CMK (cell line): ENCODE measurements around the gene KCNQ1OT1.

ENCODE experiments used
- DNase-seq: peaks from one replicate; pipeline ENCODE4 v3.0.0-alpha.2; 2010; ENCODE audit warnings: low read depth

Gene KCNQ1OT1

DNA sequence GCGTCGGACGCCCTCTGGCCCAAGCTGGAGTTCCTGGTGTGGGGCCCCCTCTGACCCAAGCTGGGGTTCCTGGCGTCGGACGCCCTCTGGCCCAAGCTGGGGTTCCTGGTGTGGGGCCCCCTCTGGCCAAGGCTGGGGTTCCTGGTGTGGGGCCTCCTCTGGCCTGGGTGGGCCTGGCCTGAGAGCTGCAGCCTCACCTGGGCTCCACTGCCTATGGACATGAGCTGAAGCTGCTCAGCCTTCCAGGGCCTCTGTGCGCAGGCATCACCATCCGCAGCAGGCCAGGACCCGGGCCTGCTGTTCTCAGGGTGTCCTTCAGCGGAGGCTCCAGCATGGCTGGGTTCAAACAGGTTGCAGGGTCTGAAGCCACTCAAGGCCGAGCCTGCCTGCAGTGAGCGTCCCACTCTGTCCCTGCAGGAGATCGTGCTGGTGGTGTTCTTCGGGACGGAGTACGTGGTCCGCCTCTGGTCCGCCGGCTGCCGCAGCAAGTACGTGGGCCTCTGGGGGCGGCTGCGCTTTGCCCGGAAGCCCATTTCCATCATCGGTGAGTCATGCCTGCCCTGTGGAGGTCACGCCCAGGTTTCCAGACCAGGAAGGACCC, 129.5 kb downstream of the KCNQ1OT1 start:
- DNase-seq = no peak

DNA sequence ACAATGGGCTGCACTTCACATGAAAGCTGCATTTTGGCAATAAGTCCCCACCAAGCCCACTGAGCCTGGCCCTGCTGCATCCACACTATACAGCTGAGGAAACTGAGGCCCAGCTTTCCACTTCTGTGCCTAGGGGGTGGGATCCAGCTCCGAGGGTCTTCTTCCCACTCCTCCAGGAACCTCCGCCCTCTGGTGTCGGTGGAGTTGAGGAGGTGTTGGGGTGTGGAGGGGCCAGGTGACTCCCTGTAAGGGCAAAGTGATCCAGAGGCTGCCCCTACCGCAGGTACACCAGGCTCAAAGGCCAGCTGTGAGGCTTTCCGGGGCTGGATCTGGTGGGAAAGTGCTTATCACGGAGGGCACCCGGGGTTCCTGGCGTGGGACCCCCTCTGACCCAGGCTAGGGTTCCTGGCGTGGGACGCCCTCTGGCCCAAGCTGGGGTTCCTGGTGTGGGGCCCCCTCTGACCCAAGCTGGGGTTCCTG, 130.0 kb downstream of the KCNQ1OT1 start:
- no peak for DNase-seq

DNA sequence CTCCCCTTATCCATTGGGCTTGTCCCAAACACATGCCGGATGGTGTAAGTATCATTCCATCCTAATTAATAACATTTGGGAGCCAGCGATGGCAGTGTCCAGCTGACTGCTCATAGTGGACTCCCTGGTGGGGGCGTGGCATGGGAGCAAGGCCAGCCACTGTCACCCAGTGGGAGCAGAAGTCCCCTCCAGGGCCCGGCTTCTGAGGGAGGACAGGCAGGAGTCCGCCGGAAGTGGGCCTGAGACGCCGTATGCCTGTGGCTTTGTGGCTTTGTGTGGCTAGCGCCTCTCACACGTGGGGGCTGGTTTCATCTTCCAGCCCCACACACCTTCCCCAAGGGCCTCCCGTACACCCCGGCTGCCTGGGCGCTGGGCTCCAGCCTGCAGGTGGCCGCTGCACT, 130.5 kb downstream of the KCNQ1OT1 start:
- DNase-seq = no peak

DNA sequence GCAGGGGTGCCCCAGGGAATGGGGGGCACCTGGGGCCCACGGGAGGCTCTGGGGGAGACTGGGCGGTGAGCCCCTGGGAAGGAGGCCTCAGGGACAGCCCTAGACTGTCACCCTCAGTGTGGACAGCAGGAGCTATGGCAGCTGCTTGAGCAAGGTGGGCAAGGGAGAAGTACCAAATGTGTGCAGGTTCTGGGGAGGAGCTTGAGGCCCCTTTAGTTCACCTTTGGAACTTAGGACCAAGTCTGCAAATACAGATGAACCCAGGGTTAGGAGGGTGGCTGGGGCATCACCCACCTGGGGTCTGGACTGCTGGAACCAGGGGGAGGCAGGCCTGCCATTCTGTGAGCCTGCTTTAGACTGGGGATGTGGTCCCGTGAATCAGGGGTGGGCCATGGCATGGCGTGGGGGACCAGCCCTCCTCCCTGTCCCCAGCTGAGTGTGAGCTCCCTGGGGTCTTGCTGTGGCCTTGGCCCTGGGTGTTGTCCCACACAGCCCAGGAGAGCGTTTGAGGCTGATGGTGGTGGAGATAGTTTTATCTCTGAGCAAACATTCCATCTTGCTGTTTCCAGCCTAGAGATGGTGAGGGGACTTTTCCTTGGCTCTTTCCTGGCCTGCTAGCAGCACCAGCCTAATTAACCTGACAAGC, 132.6 kb downstream of the KCNQ1OT1 start:
- no peak for DNase-seq

DNA sequence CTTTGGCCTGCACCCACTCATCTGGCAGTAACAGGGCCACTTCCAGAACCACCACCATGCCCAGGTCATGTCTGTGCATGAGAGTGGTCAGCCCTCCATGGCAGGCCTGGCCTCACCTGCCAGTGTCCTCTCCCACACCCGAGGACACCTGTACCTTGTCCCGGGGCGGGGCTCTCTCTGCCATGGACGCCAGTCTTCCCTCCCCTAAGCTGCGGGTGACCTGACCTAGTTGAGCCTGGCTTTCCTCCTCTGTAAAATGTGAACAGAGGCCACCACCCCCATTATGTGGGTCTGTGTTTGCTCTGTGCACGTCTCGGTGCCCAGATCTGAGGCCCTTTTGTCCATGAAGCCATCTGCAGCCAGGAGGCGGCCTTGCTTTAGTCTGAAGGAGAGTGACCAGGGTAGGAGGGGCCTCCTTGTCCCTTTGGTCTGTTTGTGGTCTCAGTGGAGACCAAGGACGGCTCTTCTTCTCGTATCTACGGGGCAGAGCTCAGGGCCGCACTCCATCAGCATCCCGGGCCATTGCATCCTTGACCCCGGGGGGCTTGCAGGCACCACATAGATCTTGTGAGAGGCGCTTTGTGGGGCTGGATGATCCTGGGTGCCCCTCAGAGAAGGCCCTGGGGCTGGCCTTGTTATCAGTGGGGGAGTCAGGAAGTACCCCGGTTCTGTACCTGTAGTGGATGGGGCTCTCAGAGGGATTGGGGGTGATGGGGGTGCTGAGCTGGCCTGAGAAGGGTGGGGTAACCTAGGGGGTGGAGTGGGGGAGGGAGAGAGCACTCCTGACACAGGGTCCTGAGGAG, 133.4 kb downstream of the KCNQ1OT1 start:
- no peak for DNase-seq

DNA sequence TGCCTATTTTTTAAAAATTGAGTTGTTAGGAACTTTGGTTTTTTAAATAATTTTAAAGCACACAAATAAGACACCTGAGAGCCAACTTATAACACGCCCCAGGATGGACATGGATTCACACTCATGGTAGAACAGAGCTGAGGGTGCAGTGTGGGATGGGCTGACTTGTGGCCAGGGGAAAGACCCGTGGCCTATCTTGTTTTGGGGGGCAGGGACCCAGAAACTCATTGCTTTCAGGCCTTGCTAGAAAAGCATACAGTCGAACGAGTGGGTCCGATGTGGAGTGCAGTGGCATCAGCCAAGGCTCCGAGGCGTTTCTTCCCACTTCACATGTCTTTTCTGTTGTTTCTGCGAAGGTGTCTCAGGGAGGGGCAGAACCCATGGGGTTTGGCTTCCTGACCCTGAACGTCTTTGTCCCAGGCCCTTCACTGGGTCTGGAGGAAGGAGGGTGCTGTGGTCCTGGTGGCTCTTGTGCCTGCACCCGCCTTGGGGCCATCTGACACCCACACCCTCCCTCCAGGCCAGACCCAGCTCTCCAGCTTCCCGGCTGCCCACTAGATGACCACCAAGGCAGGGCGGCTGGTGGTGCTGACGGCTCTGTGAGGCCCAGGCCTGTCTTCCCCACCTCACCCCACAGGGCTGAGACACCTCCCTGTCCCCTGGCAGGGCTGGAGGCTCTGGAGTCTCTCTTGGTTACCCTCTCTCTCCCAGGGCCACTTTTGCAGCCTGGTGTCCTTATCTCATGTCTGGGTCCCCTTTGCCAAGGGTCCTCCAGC, 134.2 kb downstream of the KCNQ1OT1 start:
- no peak for DNase-seq

DNA sequence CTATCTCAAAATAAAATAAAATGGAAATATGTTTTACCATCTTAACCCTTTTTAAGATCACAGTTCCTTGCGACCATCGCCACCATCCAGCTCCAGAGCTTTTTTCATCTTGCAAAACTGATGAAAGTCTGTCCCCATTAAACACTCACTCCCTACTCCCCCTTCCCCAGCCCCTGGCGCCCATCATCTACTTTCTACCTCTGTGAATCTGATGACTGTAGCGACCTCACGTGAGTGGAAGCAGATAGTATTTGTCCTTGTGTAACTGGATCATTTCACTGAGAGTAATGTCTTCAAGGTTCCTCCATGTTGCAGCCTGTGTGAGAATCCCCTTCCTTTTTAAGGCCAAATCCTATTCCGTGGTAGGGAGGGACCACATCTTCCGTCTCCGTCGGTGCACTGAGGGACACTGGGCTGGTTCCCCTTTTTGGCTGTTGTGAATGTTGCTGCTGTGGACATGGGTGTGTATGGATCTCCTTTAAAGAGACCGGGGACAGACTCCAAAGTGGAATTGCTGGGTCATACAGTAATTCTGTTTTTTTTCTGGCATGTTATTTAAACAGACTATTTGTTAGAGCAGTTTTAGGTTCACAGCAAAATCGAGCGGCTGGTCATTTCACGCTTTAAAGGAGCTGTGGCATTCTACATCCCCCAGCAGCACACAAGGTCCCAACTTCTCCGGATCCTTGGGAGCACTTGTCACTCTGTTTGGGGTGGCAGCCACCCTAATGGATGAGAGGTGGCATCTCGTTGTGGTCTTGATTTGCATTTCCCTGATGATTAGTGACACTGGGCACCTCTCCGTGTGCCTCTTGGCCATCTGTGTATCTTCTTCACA, 135.0 kb downstream of the KCNQ1OT1 start:
- DNase-seq = no peak

DNA sequence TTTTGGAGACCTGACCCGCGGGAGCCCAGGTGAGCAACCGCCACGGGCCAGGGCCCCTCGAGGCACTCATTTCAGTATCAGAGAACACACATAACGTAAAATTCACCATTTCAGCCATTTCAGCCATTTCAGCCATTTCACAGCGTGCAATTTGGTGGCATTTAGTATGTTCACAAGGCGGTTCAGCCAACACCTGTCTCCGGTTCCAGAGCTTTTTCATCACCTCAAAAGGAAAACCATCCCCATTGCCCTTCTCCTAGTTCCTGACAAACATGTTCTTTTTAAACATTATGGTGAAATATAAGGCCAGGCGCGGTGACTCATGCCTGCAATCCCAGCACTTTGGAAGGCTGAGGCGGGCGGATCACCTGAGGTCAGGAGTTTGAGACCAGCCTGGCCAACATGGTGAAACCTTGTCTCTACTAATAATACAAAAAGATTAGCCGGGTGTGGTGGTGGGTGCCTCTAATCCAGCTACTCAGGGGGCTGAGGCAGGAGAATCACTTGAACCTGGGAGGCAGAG, 135.7 kb downstream of the KCNQ1OT1 start:
- no peak for DNase-seq

DNA sequence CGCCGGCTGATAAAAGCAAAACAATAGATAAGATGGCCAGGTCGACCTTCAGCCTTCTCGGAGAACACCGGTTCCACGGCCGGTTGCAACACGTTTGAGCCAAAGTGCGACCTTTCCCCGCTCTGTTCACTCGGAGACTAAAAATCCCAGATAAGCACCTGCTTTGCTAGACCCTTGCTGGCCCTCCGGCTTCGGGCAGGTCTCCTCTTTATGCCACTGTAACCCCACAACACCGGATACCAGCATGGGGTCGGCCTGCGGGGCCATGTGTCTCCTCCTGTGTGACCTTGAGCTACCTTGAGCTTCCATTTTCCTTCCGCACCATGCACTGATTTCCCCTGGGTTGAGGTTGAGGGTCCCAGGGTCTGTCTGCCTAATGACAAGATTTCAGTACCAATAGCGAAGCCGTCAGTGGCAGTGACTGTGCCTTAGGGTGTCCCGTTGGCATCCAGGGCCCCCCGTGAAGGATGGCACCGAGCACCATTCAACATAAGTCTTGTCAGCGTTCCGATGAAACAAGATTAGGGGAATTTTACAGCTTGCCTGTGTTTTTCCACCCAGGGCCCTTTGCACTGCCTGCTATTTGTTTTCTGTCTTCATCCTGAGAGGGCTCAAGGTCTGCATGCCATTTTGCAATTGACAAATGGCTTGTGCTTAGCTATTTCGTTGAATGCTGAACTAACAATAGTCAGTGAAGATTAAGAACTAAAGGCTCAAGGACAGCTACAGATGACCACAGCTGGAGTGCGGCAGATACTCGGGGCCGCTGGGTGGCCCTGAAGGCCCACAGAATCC, 136.4 kb downstream of the KCNQ1OT1 start:
- no peak for DNase-seq

DNA sequence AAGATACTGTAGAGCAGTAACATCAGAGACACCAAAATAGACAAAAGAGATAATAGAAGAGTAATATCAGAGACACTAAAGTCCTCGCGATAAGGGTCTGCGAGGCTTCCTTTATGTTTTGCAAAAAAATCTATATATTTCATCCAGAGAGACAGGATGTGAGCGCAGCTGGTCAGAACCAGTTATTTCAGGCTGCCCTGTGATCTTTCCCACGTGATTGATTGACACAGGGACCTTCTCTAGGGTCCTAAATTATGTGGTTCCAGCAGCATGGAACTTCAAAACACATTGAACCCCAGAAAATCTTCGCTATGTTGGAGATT, 136.9 kb downstream of the KCNQ1OT1 start:
- DNase-seq = no peak

DNA sequence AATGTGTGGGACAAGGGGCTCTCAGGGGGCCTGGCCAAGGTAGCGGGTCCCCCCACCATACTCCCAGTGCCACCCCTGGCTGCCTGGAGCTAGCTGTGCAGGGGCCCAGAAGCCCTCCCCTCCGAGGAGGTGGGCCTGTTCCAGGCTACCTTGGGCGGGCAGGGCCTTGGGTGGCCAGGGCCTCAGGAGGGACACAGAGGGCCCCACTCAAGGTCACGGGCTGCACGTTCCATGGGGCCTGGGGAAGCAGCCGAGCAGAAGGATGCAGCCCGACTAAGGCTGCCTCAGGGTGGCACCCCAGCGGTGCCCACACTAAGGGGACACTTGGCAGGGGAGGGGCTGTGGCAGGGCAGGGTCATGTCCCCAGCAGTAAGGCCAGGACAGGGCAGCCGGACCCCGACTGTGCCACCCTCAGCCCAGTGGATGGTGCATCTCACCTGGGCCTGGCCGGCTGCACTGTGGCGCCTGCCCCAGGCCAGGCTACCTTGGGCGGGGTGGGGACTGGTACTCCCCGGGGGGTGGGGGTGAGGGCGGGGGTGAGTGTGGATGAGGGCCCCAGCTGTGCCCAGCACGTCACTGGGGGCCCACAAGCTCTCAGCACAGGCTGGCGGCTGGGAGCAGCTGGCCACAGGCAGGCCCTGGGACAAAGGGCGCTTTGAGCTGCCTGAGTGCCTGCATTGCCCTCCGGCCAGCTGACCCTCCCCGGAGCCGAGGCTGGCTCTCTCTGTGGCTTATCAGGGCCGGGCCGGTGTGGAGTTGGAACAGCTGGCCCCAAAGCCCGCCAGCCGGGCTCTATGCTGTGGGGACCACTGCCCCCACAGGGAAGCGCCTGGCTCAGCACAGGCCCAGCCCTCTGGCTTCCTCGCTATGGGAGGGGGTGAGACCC, 137.9 kb downstream of the KCNQ1OT1 start:
- DNase-seq = no peak

DNA sequence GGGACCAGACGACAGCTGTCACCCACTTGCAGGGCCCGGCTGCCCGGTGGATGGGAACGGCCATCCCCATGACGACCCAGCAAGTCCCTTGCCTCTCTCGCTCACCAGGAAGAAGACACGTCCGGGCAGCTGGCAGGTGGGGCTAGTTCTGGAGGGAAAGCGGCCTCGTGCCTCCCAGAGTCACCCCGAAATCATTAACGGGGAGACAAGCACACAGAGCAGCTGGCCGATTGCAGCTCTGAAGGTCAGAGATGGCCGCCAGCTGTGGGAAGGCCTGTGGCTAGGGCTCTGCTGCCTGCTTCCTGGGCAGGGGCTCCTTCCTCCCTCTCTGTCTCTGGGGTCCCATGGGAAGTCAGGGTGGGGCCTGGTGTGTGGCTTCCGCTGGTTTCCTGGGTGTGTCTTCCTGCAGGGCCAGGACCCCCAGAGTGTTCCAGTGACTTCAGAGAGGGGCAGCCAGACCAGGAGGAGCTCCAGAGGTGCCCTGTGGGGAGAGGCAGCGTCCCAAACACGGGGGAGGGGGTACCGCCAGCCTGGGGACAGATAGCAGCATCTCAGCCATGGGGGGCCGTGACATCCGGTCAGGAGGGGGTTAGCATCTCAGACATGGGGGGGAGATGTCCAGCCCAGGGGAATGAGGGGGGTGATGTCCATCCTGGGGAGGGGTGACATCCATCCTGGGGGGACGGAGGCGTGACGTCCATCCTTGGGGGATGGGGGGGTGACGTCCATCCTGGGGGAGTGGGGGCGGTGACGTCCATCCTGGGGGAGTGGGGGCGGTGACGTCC, 140.1 kb downstream of the KCNQ1OT1 start:
- DNase-seq = peak; percentile 12

DNA sequence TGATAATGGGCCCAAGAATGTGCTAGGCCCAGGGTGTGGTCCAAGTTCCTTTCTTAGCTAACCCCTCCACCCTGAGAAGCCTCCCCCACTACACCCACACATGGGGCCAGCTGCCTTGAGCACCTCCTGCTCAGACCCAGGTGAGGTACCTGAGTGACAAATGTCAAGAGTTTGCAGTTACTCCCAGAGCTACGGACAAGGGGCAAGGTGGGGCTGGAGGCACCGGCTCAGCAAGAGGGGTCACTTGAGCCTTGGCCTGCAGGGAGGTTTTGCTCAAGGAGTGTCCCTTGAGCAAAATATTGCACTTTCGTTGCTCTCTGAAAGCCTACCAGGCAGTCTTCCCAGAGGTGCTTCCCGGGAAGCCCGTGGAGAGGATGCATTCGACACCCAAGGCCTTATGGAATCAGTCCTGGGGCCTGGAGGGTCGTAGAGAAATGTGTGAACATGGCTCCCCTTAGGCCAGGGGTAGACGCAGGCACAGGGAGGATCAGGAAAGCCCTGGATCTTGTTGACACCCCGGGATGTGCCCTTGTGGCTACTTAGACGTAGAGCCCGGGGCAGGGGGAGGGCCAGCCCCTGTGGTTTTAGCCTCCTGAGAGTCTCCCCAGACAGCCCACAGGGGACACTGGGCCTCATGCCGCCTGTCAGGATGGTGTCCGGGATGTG, 140.8 kb downstream of the KCNQ1OT1 start:
- no peak for DNase-seq

DNA sequence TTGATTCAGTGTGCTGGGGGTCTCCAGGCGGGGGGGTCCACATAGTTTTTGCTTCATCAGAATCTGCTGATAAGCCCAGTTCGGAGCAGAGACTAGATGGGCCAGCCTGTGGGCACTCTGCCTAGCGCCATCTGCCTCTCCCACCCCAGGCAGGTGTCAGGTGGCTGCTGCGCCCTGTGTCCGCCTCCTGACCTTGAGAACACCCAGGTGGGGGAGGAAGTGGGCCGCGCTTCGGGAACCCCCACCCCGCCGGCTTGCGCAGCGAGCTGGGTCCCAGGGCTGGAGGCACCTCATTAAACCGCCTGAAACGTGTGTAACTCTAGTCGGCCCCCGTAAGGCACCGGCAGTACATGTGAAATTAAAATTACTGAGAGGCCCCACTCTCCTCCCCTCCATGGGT, 141.4 kb downstream of the KCNQ1OT1 start:
- no peak for DNase-seq
